ENCODE measurements around the gene ASB1. TPM values are rescaled to one million over a fixed set of nuclear protein-coding genes. Genes with fewer than 3 reads are reported as not detected.

Gene ASB1
- total and polyA plus RNA-seq, 9 of the 15 experiments (the other 6 are each of a cell fraction or from before 2014, with no cell fraction given), result 6.3 to 37.7 (median 23.9) TPM

GRCh38 chr2:238493880-238494572 is 67.3 kb downstream of the ASB1 start:
- peaks cover 16 to 60% of the 10 kb centered on the region in 2 experiments; a peak in 4 of 5 replicates for H3K27me3 ChIP-seq (ENCODE audit: control insufficient read depth in 2 of 2, insufficient read depth in 2 of 2, low read length in 2 of 2)
- no peak for FAIRE-seq
- H3K9me1 ChIP-seq (ENCODE audit: control insufficient read depth, insufficient read depth, low read length), result no peaks in the 10 kb centered on the region
- no peaks in the 10 kb centered on the region; a peak in 1 of 5 replicates for H3K4me1 ChIP-seq (replicated peaks in 1 of 2; ENCODE audit: control insufficient read depth in 2 of 2, insufficient read depth in 2 of 2, low read length in 2 of 2)
- no peak for ATAC-seq
- no peaks in the 10 kb centered on the region for H3K79me2 ChIP-seq (ENCODE audit: control insufficient read depth, insufficient read depth, low read length)
- no peak overlapping the region for H3K4me2 ChIP-seq (ENCODE audit: insufficient read depth, low read length)
- intact Hi-C loops (cut with micrococcal nuclease), result no loop called here
- no peak overlapping the region for H3K9ac ChIP-seq (ENCODE audit: insufficient read depth in 1 of 2, low read depth in 2 of 2, low read length in 2 of 2)
- H3K36me3 ChIP-seq (ENCODE audit: control insufficient read depth, insufficient read depth, low read length), result no peaks in the 10 kb centered on the region
- no peak overlapping the region for H2AFZ ChIP-seq (ENCODE audit: low read depth, low read length)
- no peak overlapping the region for H3K4me3 ChIP-seq
- DNase-seq (ENCODE audit: extremely low read depth in 1 of 4, low spot score in 3 of 4), result no peak
- H4K20me1 ChIP-seq (replicated peaks; ENCODE audit: control insufficient read depth, insufficient read depth, low read length), result no peaks in the 10 kb centered on the region
- WGBS (ENCODE audit: insufficient coverage, low coverage, missing lambda C conversion rate), result 1% methylated on average over 12 of the region's 18 CpGs
- no TSS peak for BruUV-seq (replicated peaks)
- in situ Hi-C loops (cut with MboI), result no loop called here
- no peak overlapping the region for H3K27ac ChIP-seq (ENCODE audit: extremely low read depth, low read depth, low read length)
- H3K9me3 ChIP-seq (replicated peaks; ENCODE audit: control insufficient read depth, insufficient read depth, low read depth, low read length), result no peaks in the 10 kb centered on the region
- ChIA-PET POLR2A (no interaction called here), CTCF (ENCODE audit: low intra/inter-chr PET ratio) (no interaction called here)
- TF ChIP-seq BRCA1 (IDR thresholded peaks at IDR 0.05), result no peak
- TF ChIP-seq BRCA1 (CRISPR knock-in tag; IDR thresholded peaks at IDR 0.05), result no peak
- TF ChIP-seq, protein P1, sequence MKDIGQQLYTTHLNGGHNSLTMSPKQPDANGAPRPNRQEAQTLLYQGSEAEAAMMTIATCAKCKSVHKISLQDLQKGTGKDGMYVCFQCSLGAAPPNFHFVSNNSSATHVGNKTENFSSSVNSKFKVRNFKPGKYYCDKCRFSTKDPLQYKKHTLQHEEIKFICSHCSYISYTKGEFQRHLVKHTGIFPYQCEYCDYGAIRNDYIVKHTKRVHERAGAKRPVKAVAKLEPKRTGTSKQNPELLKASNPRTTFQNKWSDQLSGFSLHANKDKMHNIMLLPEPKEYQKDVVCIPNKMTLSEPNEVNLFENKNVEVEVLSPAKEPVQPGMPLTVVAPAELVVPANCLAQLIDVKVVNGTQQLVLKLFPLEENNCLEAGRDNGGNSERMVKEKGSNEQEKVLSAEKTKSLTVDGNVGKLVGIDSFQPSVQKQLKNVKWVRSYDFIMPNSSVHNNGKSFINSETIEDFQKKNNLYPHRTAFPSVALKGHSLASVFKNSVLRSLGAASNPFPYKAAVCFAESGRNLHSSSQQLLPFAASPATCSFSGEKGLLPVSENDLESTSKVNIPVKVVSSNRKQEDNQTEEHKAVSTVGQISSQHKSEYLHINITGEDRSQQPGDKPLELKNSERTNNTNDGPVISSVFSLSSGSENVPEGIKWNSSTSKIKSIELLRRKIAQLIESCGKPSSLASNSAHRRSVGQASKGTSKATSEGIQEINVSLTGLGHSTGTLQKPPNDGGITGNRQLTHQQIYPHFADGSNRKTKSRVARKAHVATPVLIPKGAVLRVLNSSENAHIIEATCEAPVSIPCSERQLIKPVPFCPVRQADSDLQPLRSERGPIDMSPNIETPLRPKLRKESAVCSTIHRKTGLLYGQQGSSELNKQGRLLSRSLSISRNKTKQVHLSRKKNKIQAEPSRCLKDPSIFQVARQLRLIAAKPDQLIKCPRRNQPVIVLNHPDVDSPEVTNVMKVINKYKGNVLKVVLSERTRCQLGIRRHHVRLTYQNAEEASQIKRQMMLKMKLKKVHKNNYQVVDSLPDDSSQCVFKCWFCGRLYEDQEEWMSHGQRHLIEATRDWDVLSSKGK (CRISPR knock-in tag; IDR thresholded peaks at IDR 0.05), result no peak
- no peak for TF ChIP-seq OTX1 (CRISPR knock-in tag; IDR thresholded peaks at IDR 0.05)
- TF ChIP-seq ZZZ3 (IDR thresholded peaks at IDR 0.05), result no peak
- no peak for TF ChIP-seq PATZ1 (CRISPR knock-in tag; IDR thresholded peaks at IDR 0.05; ENCODE audit: borderline replicate concordance)
- TF ChIP-seq ARID2 (IDR thresholded peaks at IDR 0.05), result no peak
- no peak for TF ChIP-seq CBX3 (IDR thresholded peaks at IDR 0.05; ENCODE audit: borderline replicate concordance in 1 of 2, low read length in 2 of 2)
- no peak for TF ChIP-seq ZNF274 (IDR thresholded peaks at IDR 0.05; ENCODE audit: borderline replicate concordance, low read depth, low read length)
